SK-N-SH treated with all-trans-retinoic acid at 6 μM for 48 hours (cell line): ENCODE measurements around the gene DOK6.

Source experiments
- ATAC-seq: fragments of 200-7000 bp; cut with Tn5 transposase; 3 replicates; pipeline ENCODE4 v1.9.1; 2020; ENCODE audit warnings: mild to moderate bottlenecking, moderate library complexity
- ARNTL ChIP-seq: fragments of 450-650 bp; formaldehyde crosslinking; IDR thresholded peaks from 2 replicates; pipeline ENCODE4 v1.5.0; 2020; ENCODE audit warnings: low read depth, mild to moderate bottlenecking, moderate library complexity, borderline replicate concordance
- CREB5 ChIP-seq: fragments of 250-450 bp; sonication (Bioruptor Pico); IDR thresholded peaks from 2 replicates; pipeline ENCODE4 v1.5.1; 2020; ENCODE audit warnings: low read depth, mild to moderate bottlenecking, moderate library complexity
- CSDC2 ChIP-seq: fragments of 250-450 bp; sonication (Bioruptor Pico); IDR thresholded peaks from 2 replicates; pipeline ENCODE4 v1.5.0; 2020; ENCODE audit warnings: mild to moderate bottlenecking, moderate library complexity
- ESRRG ChIP-seq: fragments of 250-450 bp; sonication (Bioruptor Pico); IDR thresholded peaks from 2 replicates; pipeline ENCODE4 v1.6.1; 2021; ENCODE audit warnings: mild to moderate bottlenecking
- GLIS3 ChIP-seq: fragments of 250-450 bp; sonication (Bioruptor Pico); IDR thresholded peaks from 2 replicates; pipeline ENCODE4 v1.5.0; 2020; ENCODE audit warnings: mild to moderate bottlenecking, moderate library complexity
- ISL1 ChIP-seq: fragments of 250-450 bp; sonication (Bioruptor Pico); IDR thresholded peaks from 2 replicates; pipeline ENCODE4 v2.1.2; 2022; ENCODE audit warnings: mild to moderate bottlenecking, moderate library complexity
- OSR1 ChIP-seq: fragments of 250-450 bp; sonication (Bioruptor Pico); IDR thresholded peaks from 2 replicates; pipeline ENCODE4 v1.8.0; 2022; ENCODE audit warnings: moderate library complexity, mild to moderate bottlenecking, inconsistent platforms
- PPARA ChIP-seq: fragments of 250-450 bp; sonication (Bioruptor Pico); IDR thresholded peaks from 2 replicates; pipeline ENCODE4 v1.5.0; 2020; ENCODE audit warnings: mild to moderate bottlenecking, borderline replicate concordance
- RARB ChIP-seq: fragments of 250-450 bp; sonication (Bioruptor Pico); IDR thresholded peaks from 2 replicates; pipeline ENCODE4 v1.8.0; 2021; ENCODE audit warnings: mild to moderate bottlenecking, moderate library complexity
- SNAI2 ChIP-seq: fragments of 250-450 bp; sonication (Bioruptor Pico); IDR thresholded peaks from 2 replicates; pipeline ENCODE4 v1.5.0; 2020; ENCODE audit warnings: mild to moderate bottlenecking, moderate library complexity
- TCF4 ChIP-seq: fragments of 250-450 bp; sonication (Bioruptor Pico); IDR thresholded peaks from 2 replicates; pipeline ENCODE4 v1.8.0; 2021; ENCODE audit warnings: mild to moderate bottlenecking, moderate library complexity, borderline replicate concordance
- TSHZ2 ChIP-seq: fragments of 250-450 bp; sonication (Bioruptor Pico); IDR thresholded peaks from 2 replicates; pipeline ENCODE4 v1.5.0; 2020; ENCODE audit warnings: mild to moderate bottlenecking, moderate library complexity
- ZFP3 ChIP-seq: fragments of 250-450 bp; sonication (Bioruptor Pico); IDR thresholded peaks from 2 replicates; pipeline ENCODE4 v1.5.0; 2020; ENCODE audit warnings: mild to moderate bottlenecking, moderate library complexity
- ZFP30 ChIP-seq: fragments of 450-650 bp; formaldehyde crosslinking; IDR thresholded peaks from 2 replicates; pipeline ENCODE4 v1.5.0; 2022; ENCODE audit warnings: mild to moderate bottlenecking, moderate library complexity
- ZNF565 ChIP-seq: fragments of 450-650 bp; formaldehyde crosslinking; conservative IDR thresholded peaks from 2 replicates; pipeline ENCODE4 v1.5.0; 2020; ENCODE audit warnings: low read depth, mild to moderate bottlenecking, moderate library complexity
- ZNF70 ChIP-seq: fragments of 450-650 bp; formaldehyde crosslinking; IDR thresholded peaks from 2 replicates; pipeline ENCODE4 v1.5.0; 2020; ENCODE audit warnings: mild to moderate bottlenecking, moderate library complexity
- TF ChIP-seq, protein P1 (sequence below): fragments of 250-450 bp; sonication (Bioruptor Pico); IDR thresholded peaks from 2 replicates; pipeline ENCODE4 v1.8.0; 2021; ENCODE audit warnings: low read depth, mild to moderate bottlenecking, moderate library complexity, borderline replicate concordance
- TF ChIP-seq, protein P2 (sequence below): fragments of 250-450 bp; sonication (Bioruptor Pico); IDR thresholded peaks from 2 replicates; pipeline ENCODE4 v1.5.1; 2021; ENCODE audit warnings: mild to moderate bottlenecking, moderate library complexity

The DOK6 gene

DNA sequence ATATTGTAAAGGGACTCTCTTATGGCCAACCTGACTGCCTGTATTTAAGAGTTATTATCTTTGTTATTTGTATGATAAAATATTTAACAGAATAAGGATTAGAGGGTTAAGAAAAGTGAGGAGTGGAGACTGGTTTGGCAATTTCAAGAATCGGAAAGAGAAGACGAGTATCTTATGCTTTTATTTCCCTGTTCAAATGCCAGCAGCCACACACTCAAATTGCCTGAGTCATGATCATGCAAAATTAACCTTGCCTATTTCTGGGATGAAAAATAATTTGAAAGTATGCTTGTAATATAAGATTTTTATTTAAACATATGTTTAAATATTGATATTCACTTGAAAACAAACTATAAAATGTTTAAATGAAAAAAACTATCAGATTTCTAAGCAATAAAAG is 358.4 kb downstream of the DOK6 start:
- TF ChIP-seq ZFP3 (CRISPR knock-in tag) = no peak
- no peak for TF ChIP-seq ZFP30 (CRISPR knock-in tag)
- TF ChIP-seq, protein P1, sequence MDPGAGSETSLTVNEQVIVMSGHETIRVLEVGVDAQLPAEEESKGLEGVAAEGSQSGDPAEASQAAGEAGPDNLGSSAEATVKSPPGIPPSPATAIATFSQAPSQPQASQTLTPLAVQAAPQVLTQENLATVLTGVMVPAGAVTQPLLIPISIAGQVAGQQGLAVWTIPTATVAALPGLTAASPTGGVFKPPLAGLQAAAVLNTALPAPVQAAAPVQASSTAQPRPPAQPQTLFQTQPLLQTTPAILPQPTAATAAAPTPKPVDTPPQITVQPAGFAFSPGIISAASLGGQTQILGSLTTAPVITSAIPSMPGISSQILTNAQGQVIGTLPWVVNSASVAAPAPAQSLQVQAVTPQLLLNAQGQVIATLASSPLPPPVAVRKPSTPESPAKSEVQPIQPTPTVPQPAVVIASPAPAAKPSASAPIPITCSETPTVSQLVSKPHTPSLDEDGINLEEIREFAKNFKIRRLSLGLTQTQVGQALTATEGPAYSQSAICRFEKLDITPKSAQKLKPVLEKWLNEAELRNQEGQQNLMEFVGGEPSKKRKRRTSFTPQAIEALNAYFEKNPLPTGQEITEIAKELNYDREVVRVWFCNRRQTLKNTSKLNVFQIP = no peak
- TF ChIP-seq PPARA (CRISPR knock-in tag) = no peak
- TF ChIP-seq ISL1 (CRISPR knock-in tag) = no peak
- TF ChIP-seq SNAI2 (CRISPR knock-in tag) = no peak
- TF ChIP-seq ESRRG = no peak
- ATAC-seq = no peak

DNA sequence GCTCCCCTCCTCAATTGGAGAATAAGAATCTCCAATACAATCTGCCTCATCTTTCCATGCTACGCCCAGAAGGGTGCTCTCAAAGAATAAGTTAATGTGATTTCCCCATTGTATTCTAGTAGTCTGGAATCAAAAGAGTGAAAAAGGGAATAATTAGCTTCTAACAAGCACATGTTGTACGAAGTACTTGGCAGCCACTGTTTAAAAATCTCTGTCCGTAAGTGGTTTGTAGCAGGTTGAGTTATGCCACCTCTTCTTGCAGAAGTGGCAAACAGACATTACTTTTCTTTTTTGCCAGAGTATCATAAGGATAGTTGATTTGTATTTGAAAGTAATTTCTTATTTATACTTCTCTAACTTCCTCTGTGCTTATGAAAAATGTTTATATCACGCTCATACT is 362.3 kb downstream of the DOK6 start:
- no peak for ATAC-seq

DNA sequence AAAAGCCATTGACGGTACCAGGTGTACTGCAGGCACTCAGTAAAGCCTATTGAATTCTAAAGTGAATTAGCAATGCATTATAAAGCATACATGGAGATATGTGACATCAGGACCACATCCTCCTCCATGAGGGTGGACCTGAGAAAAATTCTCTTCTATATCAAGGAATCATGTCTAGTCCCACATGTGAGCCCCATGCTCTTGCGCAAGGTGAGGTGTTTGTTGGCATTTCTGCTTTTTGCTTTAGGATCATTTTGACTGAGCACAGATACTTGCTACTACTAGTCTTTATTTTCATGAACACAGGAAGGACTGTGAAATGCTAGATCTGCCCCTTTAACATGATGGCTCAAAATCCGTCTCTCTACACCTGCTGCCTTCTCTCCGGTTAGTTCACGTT is 363.1 kb downstream of the DOK6 start:
- no peak for ATAC-seq
- TF ChIP-seq, protein P2, sequence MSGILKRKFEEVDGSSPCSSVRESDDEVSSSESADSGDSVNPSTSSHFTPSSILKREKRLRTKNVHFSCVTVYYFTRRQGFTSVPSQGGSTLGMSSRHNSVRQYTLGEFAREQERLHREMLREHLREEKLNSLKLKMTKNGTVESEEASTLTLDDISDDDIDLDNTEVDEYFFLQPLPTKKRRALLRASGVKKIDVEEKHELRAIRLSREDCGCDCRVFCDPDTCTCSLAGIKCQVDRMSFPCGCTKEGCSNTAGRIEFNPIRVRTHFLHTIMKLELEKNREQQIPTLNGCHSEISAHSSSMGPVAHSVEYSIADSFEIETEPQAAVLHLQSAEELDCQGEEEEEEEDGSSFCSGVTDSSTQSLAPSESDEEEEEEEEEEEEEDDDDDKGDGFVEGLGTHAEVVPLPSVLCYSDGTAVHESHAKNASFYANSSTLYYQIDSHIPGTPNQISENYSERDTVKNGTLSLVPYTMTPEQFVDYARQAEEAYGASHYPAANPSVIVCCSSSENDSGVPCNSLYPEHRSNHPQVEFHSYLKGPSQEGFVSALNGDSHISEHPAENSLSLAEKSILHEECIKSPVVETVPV (CRISPR knock-in tag) = no peak

More for the DNA sequence above, 362.3 kb downstream of the DOK6 start:
- TF ChIP-seq PPARA (CRISPR knock-in tag) (no peak), ZNF565 (CRISPR knock-in tag) (no peak), GLIS3 (CRISPR knock-in tag) (no peak), OSR1 (CRISPR knock-in tag) (no peak), TCF4 (CRISPR knock-in tag) (no peak), ARNTL (no peak), CREB5 (CRISPR knock-in tag) (no peak), ZNF70 (CRISPR knock-in tag) (no peak), ZFP3 (CRISPR knock-in tag) (no peak), ESRRG (no peak), CSDC2 (CRISPR knock-in tag) (no peak)

DNA sequence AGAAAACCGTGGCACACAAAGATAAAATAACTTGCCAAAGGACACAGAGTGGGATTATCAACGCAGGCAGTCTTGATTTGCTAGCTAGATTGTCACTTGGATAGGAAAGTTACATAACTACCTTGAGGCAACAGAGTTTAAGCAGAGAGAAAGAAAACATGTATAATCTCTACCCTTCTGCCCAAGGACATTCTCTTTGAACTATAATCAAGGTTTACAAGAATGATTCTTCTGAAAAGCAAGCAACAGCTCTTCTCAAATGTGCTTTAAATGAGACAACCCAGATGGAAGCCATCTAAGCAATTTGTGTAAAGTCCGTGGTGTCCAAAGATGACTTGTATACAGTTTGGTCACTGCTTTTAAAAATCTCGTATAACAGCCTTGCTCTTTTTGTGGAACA is 369.6 kb downstream of the DOK6 start:
- ATAC-seq = no peak

More for the DNA sequence above, 369.6 kb downstream of the DOK6 start:
- no peak for TF ChIP-seq RARB
- TF ChIP-seq ZNF565 (CRISPR knock-in tag) = no peak
- TF ChIP-seq ZNF70 (CRISPR knock-in tag) = no peak
- TF ChIP-seq TCF4 (CRISPR knock-in tag) = no peak
- TF ChIP-seq PPARA (CRISPR knock-in tag) = no peak
- TF ChIP-seq ZFP30 (CRISPR knock-in tag) = no peak
- no peak for TF ChIP-seq TSHZ2 (CRISPR knock-in tag)
